Fibroblast of lung (primary cell): ENCODE data around the gene GALNT12.

Experiments used
- CTCF ChIP-seq, 2 donors: IDR thresholded peaks in 1 of 2; conservative IDR thresholded peaks in 1 of 2; 1 replicate in 1 of 2; 2 replicates in 1 of 2; pipeline ENCODE4 v1.5.1; 2011 to 2012; ENCODE audit warnings: low read length in 2 of 2, control low read depth in 1 of 2, inconsistent platforms in 1 of 2, low read depth in 1 of 2, mild to moderate bottlenecking in 1 of 2
- EZH2 ChIP-seq: IDR thresholded peaks from 2 replicates; pipeline ENCODE4 v1.5.1; 2012; ENCODE audit warnings: low read length, control low read depth, mild to moderate bottlenecking; ENCODE audit errors: missing control alignments

GRCh38 chr9:98830554-98830953 lies 23.1 kb downstream of the GALNT12 start:
- TF ChIP-seq CTCF (conservative IDR thresholded peaks at IDR 0.05 in 1 of 2, IDR thresholded peaks at IDR 0.05 in 1 of 2; ENCODE audit: low read depth in 1 of 2, low read length in 2 of 2) (no peak), EZH2 (no peak)
